K562 (cell line): ENCODE data around the gene BIRC5. TPM values are rescaled to one million over a fixed set of nuclear protein-coding genes. Genes with fewer than 3 reads are reported as not detected.

Experiments used
- ARID2 ChIP-seq: fragments of 450-650 bp; IDR thresholded peaks from 2 replicates; pipeline ENCODE4 v1.6.1; 2017; ENCODE audit warnings: antibody characterized with exemption, mild to moderate bottlenecking
- ATF3 ChIP-seq, 2 experiments: fragments of 450-650 bp in 1 of 2; sonication (generic) in 1 of 2; formaldehyde crosslinking in 1 of 2; IDR thresholded peaks in 1 of 2; conservative IDR thresholded peaks in 1 of 2; 2 replicates each; pipeline versions ENCODE4 v1.6.1 to v1.8.1; 2016 to 2023; ENCODE audit warnings: mild to moderate bottlenecking in 2 of 2, moderate library complexity in 2 of 2, inconsistent platforms in 1 of 2, missing genetic modification reagents in 1 of 2
- BCOR ChIP-seq: fragments of 450-650 bp; IDR thresholded peaks from 2 replicates; pipeline ENCODE4 v1.6.1; 2016
- E2F1 ChIP-seq: sonication (generic); formaldehyde crosslinking; IDR thresholded peaks from 2 replicates; pipeline ENCODE4 v1.8.1; 2023; ENCODE audit warnings: mild to moderate bottlenecking, missing genetic modification reagents, moderate library complexity
- E2F5 ChIP-seq: sonication (generic); formaldehyde crosslinking; IDR thresholded peaks from 2 replicates; pipeline ENCODE4 v1.8.0; 2022; ENCODE audit warnings: mild to moderate bottlenecking, missing genetic modification reagents
- GABPA ChIP-seq: fragments of 200-800 bp; sonication (Bioruptor generic); conservative IDR thresholded peaks from 2 replicates; pipeline ENCODE4 v1.6.1; 2016; ENCODE audit warnings: low read depth, missing genetic modification characterization, missing compliant biosample characterization
- HMG20B ChIP-seq: fragments of 250-450 bp; sonication (Bioruptor Pico); IDR thresholded peaks from 2 replicates; pipeline ENCODE4 v1.5.0; 2021; ENCODE audit warnings: mild to moderate bottlenecking
- HNRNPH1 ChIP-seq: fragments of 200-400 bp; formaldehyde crosslinking; optimal IDR thresholded peaks from 2 replicates; pipeline ENCODE3; 2017; ENCODE audit warnings: low read depth, mild to moderate bottlenecking, low read length, moderate library complexity
- MEF2A ChIP-seq: IDR thresholded peaks from 2 replicates; pipeline ENCODE4 v1.6.1; 2011; ENCODE audit warnings: low read depth, mild to moderate bottlenecking, low read length, moderate library complexity; ENCODE audit not compliant: control insufficient read depth
- MTA2 ChIP-seq: fragments of 450-650 bp; IDR thresholded peaks from 2 replicates; pipeline ENCODE4 v1.6.1; 2016; ENCODE audit warnings: low read depth
- PTRF ChIP-seq: fragments of 450-650 bp; IDR thresholded peaks from 2 replicates; pipeline ENCODE4 v1.6.1; 2016; ENCODE audit warnings: mild to moderate bottlenecking, missing genetic modification characterization, missing compliant biosample characterization
- U2AF1 ChIP-seq: fragments of 200-400 bp; formaldehyde crosslinking; optimal IDR thresholded peaks from 2 replicates; pipeline ENCODE3; 2017; ENCODE audit warnings: mild to moderate bottlenecking, low read depth, low read length, moderate library complexity
- ZC3H11A ChIP-seq: IDR thresholded peaks from 2 replicates; pipeline ENCODE4 v1.6.1; 2012; ENCODE audit warnings: low read depth, low read length, improper control_type of control experiment
- ZNF253 ChIP-seq: fragments of 250-450 bp; sonication (Bioruptor Pico); conservative IDR thresholded peaks from 2 replicates; pipeline ENCODE4 v1.6.1; 2021; ENCODE audit warnings: mild to moderate bottlenecking
- ZNF780A ChIP-seq: fragments of 250-450 bp; sonication (Bioruptor Pico); IDR thresholded peaks from 2 replicates; pipeline ENCODE4 v1.5.0; 2021; ENCODE audit warnings: mild to moderate bottlenecking
- polyA plus RNA-seq, 8 experiments: library from polyadenylated mRNA; depleted of rRNA in 4 of 8; stranded (reverse) in 5 of 8; unstranded in 3 of 8; fragments of >200 nt; fragmentation: Nextera tagmentation in 2 of 8; fragmentation: Illumina TruSeq in 1 of 8; extraction: Ambion mirVana in 2 of 8; extraction: Trizol in 1 of 8; gene quantifications; 2 replicates each; pipeline versions ENCODE4 v1.2.1 to v1.2.3, GENCODE V29; 2011 to 2014; ENCODE audit warnings: inconsistent platforms in 1 of 8, missing spikeins in 1 of 8
- total RNA-seq, 7 experiments: library from RNA; depleted of rRNA in 6 of 7; stranded (reverse); fragments of >200 nt in 6 of 7; fragmentation: Illumina TruSeq in 2 of 7; extraction: Trizol in 2 of 7; gene quantifications; 2 replicates each; pipeline versions ENCODE4 v1.2.1 to v1.2.3, GENCODE V29; 2011 to 2021; ENCODE audit warnings: low replicate concordance in 1 of 7
- TF ChIP-seq, protein P1 (sequence below): IDR thresholded peaks from 2 replicates; pipeline ENCODE4 v1.6.1; 2011; ENCODE audit warnings: borderline replicate concordance, low read depth, mild to moderate bottlenecking, moderate library complexity, low read length; ENCODE audit not compliant: insufficient read depth, poor library complexity, severe bottlenecking
- TF ChIP-seq, protein P2 (sequence below): sonication (generic); formaldehyde crosslinking; IDR thresholded peaks from 2 replicates; pipeline ENCODE4 v1.8.1; 2023; ENCODE audit warnings: mild to moderate bottlenecking, missing genetic modification reagents
- TF ChIP-seq, protein P3 (sequence below): fragments of 250-450 bp; sonication (Bioruptor Pico); IDR thresholded peaks from 2 replicates; pipeline ENCODE4 v1.5.0; 2020; ENCODE audit warnings: mild to moderate bottlenecking, borderline replicate concordance

The BIRC5 gene
- total and polyA plus RNA-seq, 9 of the 15 experiments (the other 6 are each of a cell fraction or from before 2014, with no cell fraction given) = 64.4 to 140 (median 101) TPM

- TF ChIP-seq, protein P1, sequence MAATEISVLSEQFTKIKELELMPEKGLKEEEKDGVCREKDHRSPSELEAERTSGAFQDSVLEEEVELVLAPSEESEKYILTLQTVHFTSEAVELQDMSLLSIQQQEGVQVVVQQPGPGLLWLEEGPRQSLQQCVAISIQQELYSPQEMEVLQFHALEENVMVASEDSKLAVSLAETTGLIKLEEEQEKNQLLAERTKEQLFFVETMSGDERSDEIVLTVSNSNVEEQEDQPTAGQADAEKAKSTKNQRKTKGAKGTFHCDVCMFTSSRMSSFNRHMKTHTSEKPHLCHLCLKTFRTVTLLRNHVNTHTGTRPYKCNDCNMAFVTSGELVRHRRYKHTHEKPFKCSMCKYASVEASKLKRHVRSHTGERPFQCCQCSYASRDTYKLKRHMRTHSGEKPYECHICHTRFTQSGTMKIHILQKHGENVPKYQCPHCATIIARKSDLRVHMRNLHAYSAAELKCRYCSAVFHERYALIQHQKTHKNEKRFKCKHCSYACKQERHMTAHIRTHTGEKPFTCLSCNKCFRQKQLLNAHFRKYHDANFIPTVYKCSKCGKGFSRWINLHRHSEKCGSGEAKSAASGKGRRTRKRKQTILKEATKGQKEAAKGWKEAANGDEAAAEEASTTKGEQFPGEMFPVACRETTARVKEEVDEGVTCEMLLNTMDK = no peak
- TF ChIP-seq MEF2A (no peak), U2AF1 (peak; percentile 48), E2F1 (no peak), GABPA (tag) (no peak), ZNF253 (CRISPR knock-in tag) (no peak), E2F5 (CRISPR knock-in tag) (no peak), MTA2 (no peak), ZNF780A (CRISPR knock-in tag) (no peak), HNRNPH1 (no peak), ZC3H11A (no peak), HMG20B (CRISPR knock-in tag) (no peak), ARID2 (no peak), BCOR (0 out of 2 replicates have a peak, but pooled peaks have one; percentile 0), PTRF (tag) (no peak), ATF3 (IDR thresholded peaks at IDR 0.05) (no peak), ATF3 (CRISPR knock-in tag; conservative IDR thresholded peaks at IDR 0.05) (no peak)
- TF ChIP-seq, protein P2, sequence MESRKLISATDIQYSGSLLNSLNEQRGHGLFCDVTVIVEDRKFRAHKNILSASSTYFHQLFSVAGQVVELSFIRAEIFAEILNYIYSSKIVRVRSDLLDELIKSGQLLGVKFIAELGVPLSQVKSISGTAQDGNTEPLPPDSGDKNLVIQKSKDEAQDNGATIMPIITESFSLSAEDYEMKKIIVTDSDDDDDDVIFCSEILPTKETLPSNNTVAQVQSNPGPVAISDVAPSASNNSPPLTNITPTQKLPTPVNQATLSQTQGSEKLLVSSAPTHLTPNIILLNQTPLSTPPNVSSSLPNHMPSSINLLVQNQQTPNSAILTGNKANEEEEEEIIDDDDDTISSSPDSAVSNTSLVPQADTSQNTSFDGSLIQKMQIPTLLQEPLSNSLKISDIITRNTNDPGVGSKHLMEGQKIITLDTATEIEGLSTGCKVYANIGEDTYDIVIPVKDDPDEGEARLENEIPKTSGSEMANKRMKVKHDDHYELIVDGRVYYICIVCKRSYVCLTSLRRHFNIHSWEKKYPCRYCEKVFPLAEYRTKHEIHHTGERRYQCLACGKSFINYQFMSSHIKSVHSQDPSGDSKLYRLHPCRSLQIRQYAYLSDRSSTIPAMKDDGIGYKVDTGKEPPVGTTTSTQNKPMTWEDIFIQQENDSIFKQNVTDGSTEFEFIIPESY (CRISPR knock-in tag) = peak; percentile 85
- TF ChIP-seq, protein P3, sequence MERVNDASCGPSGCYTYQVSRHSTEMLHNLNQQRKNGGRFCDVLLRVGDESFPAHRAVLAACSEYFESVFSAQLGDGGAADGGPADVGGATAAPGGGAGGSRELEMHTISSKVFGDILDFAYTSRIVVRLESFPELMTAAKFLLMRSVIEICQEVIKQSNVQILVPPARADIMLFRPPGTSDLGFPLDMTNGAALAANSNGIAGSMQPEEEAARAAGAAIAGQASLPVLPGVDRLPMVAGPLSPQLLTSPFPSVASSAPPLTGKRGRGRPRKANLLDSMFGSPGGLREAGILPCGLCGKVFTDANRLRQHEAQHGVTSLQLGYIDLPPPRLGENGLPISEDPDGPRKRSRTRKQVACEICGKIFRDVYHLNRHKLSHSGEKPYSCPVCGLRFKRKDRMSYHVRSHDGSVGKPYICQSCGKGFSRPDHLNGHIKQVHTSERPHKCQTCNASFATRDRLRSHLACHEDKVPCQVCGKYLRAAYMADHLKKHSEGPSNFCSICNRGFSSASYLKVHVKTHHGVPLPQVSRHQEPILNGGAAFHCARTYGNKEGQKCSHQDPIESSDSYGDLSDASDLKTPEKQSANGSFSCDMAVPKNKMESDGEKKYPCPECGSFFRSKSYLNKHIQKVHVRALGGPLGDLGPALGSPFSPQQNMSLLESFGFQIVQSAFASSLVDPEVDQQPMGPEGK (CRISPR knock-in tag) = no peak
Measured at GRCh38 chr17:78168242-78168902, 45.7 kb upstream of the BIRC5 start, which contains the start of gene SYNGR2 (continued).
